Mammary epithelial cell (primary cell): ENCODE data around the gene HIVEP3.

Source experiments
- CTCF ChIP-seq, 2 donors: IDR thresholded peaks in 1 of 2; conservative IDR thresholded peaks in 1 of 2; 2 replicates each; pipeline ENCODE4 v1.5.1; 2011 to 2012; ENCODE audit warnings: inconsistent platforms in 2 of 2, low read length in 2 of 2, mild to moderate bottlenecking in 2 of 2, control low read depth in 1 of 2, low read depth in 1 of 2; ENCODE audit not compliant: insufficient read depth in 1 of 2; ENCODE audit errors: extremely low read depth in 1 of 2
- EZH2 ChIP-seq: IDR thresholded peaks from 2 replicates; pipeline ENCODE4 v1.6.1; 2012; ENCODE audit warnings: low read length, inconsistent platforms, borderline replicate concordance

GRCh38 chr1:41860771-41861170, 58.0 kb downstream of the HIVEP3 start:
- TF ChIP-seq CTCF (conservative IDR thresholded peaks at IDR 0.05 in 1 of 2, IDR thresholded peaks at IDR 0.05 in 1 of 2; ENCODE audit: extremely low read depth in 1 of 2, insufficient read depth in 1 of 2, low read depth in 1 of 2, low read length in 2 of 2): no peak
- no peak for TF ChIP-seq EZH2
